Lower leg skin (tissue), 4 donors: ENCODE results near the gene PWWP2A. TPM values are rescaled to one million over a fixed set of nuclear protein-coding genes. Genes with fewer than 3 reads are reported as not detected.

ENCODE experiments used
- DNase-seq, 2 donors: peaks; one replicate each; pipeline ENCODE4 v3.0.0-alpha.2; 2019; ENCODE audit warnings: low spot score in 2 of 2
- H3K4me3 ChIP-seq: fragments of 200-600 bp; sonication (generic); 2 replicates; pipeline ENCODE4 v1.5.1; 2017; ENCODE audit warnings: mild to moderate bottlenecking, low read depth; ENCODE audit not compliant: poor library complexity, severe bottlenecking
- CTCF ChIP-seq, 3 donors: fragments of 450-650 bp; IDR thresholded peaks; one replicate each; pipeline ENCODE4 v1.5.1; 2016; ENCODE audit warnings: antibody characterized with exemption in 3 of 3, mild to moderate bottlenecking in 3 of 3, moderate library complexity in 2 of 3
- POLR2A ChIP-seq, 2 donors: fragments of 450-650 bp; IDR thresholded peaks; one replicate each; pipeline ENCODE4 v1.6.1; 2016 to 2017; ENCODE audit warnings: antibody characterized with exemption in 2 of 2, mild to moderate bottlenecking in 1 of 2, moderate library complexity in 1 of 2
- WGBS, 2 donors: methylation state at CpG; one replicate each; pipeline ENCODE4 v1.1.5; 2018; 5-methylcytosine and 5-hydroxymethylcytosine counted together
- intact Hi-C: fragments of 100-400 bp; cut with DNase I; formaldehyde crosslinking; loops from one replicate; pipeline ENCODE4 v1.15.0; 2023; ENCODE audit warnings: low total_unique reads
- total RNA-seq, 4 donors: library from RNA; depleted of rRNA; stranded (reverse); fragments of >200 nt; gene quantifications; one replicate each; pipeline ENCODE4 v1.1.0, GENCODE V29; 2016

The PWWP2A gene
- total RNA-seq, 4 donors from 2014 or later, result 43.3 to 46.9 (median 46.4) TPM

- 89 to 97% methylated on average over 1 of the region's 1 CpG for WGBS, 2 donors
- no peak for TF ChIP-seq CTCF (IDR thresholded peaks at IDR 0.05)
- TF ChIP-seq POLR2A (IDR thresholded peaks at IDR 0.05), result no peak
Observed at GRCh38 chr5:160134332-160134731, 15.1 kb upstream of the PWWP2A start.

GRCh38 chr5:160133918-160134304 is 14.7 kb upstream of the PWWP2A start:
- no peak overlapping the region for H3K4me3 ChIP-seq
- WGBS, 2 donors, result 28 to 33% methylated on average over 5 of the region's 7 CpGs
- TF ChIP-seq CTCF (IDR thresholded peaks at IDR 0.05) (no peak), POLR2A (IDR thresholded peaks at IDR 0.05) (no peak)
- no peak for DNase-seq
- intact Hi-C loops, result no loop called here

More at GRCh38 chr5:160134332-160134731, 15.1 kb upstream of the PWWP2A start:
- no peak for DNase-seq
- no peak overlapping the region for H3K4me3 ChIP-seq
- intact Hi-C loops, result no loop called here

GRCh38 chr5:160133071-160133917 is 14.0 kb upstream of the PWWP2A start:
- intact Hi-C loops, result no loop called here
- H3K4me3 ChIP-seq, result no peak overlapping the region
- no peak for TF ChIP-seq POLR2A (IDR thresholded peaks at IDR 0.05)
- no peak for TF ChIP-seq CTCF (IDR thresholded peaks at IDR 0.05)
- WGBS, 2 donors, result 30 to 41% methylated on average over 31 of the region's 31 CpGs
- peak in 1 of 2 donors; percentile 30 for DNase-seq

GRCh38 chr5:160129841-160130240 is 10.6 kb upstream of the PWWP2A start:
- intact Hi-C loops, result no loop called here
- no peak overlapping the region for H3K4me3 ChIP-seq
- 64 to 71% methylated on average over 6 of the region's 6 CpGs for WGBS, 2 donors
- DNase-seq, result no peak
- TF ChIP-seq CTCF (IDR thresholded peaks at IDR 0.05) (no peak), POLR2A (IDR thresholded peaks at IDR 0.05) (no peak)

- 84 to 94% methylated on average over 7 of the region's 7 CpGs for WGBS, 2 donors
Observed at GRCh38 chr5:160128632-160129031, 9.4 kb upstream of the PWWP2A start.

More at GRCh38 chr5:160128632-160129031, 9.4 kb upstream of the PWWP2A start:
- intact Hi-C loops, result no loop called here
- H3K4me3 ChIP-seq, result no peak overlapping the region
- TF ChIP-seq POLR2A (IDR thresholded peaks at IDR 0.05) (no peak), CTCF (IDR thresholded peaks at IDR 0.05) (no peak)
- DNase-seq, result no peak
